HG02678 (cell line): Measurements from ENCODE around the gene NUDT12.

Experiments
- ATAC-seq: cut with Tn5 transposase; IDR thresholded peaks from one replicate; pipeline ENCODE4 v1.9.1; 2021; ENCODE audit warnings: mild to moderate bottlenecking, moderate library complexity; ENCODE audit not compliant: unreplicated experiment

NUDT12 gene

DNA sequence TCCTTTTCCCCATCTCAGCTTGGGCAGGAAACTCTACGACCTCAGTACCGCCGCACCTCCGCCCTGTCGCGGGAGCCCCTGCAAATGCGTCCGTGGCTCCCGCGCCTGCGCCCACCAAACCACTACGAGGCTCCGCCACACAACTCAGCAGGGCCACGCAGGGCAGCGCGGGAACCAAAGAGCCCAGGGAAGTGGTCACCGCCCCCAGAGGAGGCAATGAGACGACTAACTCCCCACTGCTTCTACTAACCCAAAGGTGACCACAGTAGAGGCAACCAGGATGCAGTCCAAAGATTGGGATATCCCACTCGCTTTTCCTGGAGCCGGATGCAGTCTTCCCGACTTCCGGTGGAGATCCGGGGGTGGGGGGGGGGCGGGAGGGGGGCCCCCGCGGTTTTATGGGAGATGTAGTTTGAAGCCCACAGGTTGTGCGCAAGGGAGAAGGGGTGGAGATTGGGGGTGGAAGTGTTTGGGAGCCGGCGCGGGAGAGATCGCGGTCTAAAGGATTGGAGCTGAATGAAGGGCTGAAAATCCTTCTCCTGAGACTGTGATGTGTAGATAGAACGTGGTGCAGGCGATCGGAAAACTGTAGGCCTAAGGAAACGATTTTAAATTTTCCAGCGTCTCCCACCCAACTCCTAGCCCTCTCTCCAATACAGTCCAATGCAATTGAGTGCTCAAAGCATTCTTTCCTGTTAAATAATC, at the start of gene NUDT12:
TSS of gene NUDT12 (minus strand) at position 337 of the 705 bp plus-strand sequence. CDS start 2,541 bp downstream, outside the sequence.
- peak; percentile 84 for ATAC-seq

DNA sequence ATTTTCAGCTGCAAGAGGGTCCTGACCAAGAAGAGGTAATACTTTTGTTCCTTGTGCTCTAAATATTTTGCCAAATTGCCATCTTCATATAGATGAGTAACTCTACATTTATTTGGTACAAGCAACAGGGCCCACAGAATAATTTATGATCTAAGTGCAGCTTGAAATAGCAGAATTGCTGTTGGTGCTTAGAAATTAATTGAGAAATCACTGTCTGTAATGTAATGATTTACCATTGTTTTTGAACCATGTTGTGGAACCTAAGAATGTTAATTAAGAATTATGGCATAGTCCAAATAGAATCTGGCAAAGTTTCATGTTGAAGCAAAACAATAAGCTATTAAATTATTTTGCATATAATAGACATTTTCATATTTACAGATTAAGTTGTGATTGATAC, 44.8 kb upstream of the NUDT12 start:
- no peak for ATAC-seq

DNA sequence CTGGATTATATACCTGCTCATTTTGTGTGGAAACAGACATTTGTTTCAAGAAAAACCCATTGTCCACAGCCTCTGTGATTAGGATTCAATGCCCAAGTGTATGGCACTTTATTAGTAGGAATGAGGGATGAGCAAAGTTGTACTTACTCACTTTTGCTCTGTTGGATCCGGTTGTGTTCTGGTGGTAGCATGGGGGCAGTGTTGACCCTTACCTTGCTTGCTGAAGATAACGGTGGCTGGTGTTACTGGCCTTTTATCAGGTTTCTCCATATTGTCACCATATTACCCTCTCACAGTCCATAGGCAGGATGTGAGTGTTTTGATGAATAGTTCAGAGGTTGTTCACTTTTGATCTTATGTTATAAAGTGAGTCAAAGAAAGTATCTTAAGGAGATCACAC, 42.7 kb upstream of the NUDT12 start:
- no peak for ATAC-seq

DNA sequence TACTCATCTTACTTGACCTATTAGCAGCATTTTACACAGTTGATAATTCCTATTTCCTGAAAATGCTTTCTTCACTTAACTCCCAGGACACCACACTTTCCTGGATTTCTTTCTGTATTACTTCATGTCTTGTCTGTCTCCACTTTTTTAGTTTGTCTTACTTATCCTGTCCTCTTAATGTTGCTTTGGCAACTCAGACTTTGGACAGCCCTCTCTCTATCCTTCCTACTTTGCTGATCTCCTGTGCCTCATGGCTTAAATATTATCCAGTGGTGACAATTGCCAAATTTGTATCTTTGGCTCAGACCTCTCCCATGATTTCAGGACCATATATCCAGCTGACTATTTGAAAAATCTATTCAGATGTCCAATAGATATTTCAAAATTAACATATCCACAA, 39.8 kb upstream of the NUDT12 start:
- ATAC-seq: no peak

DNA sequence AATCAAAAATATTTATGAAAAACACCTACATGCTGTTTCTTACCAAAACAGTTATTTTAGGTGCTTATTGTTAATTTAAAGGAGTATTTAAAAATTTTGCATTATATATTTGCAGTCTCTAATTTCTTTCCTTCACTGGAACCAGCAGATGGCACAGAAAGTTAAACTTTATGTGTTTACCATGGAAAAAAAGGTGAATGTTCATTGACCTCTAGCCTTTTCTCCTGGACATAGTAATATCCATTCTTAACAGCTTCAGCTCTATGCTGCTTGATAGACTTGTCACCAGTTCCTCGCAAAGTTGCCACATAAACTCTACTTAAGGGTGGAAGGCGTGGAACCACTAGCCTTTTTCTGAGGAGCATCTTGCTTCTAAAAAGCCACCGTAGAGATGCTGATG, 38.7 kb upstream of the NUDT12 start:
- ATAC-seq: no peak

DNA sequence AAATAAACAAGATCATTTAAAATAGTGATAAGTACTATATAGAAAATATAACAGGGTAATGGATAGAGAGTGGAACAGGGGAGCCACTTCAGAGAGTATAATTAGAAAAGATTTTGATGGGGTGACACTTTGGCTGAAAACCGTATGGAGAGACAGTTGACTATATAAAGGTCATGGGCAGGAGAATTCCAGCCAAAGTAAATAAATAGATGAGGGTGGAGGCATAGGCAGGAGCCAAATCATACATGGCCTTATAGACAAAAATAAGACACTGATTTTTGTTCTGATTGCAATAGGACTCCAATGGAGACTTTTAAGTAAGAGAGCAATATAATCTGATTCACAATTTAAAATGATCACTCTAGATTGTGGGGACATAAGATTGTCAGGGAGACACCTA, 37.5 kb upstream of the NUDT12 start:
- ATAC-seq: no peak

DNA sequence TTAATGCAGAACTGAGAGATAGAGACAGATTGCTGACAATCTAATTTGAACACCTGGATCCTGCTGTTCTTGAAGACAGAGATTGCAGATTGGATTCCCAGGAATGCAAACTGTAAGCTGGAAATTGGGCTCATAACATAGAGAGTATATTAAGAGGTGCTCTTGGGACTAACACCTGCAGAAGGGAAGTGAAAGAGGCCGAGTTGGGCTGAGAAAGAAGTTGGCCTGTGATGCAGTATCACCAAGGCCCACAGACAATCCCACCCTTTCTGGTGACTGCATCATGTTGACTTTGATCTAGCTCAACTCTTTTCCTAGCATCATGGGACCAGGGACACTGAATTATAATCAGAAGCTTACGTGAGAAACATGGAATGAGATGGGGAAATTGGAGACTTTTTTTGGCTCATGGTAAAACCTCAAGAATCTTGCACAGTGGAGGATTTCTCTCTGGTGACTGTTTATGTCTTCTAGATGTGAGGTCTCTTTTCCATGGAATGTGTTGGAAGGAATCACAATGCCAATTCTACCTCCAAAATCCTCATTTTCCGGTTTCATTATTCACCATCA, 36.5 kb upstream of the NUDT12 start:
- no peak for ATAC-seq

DNA sequence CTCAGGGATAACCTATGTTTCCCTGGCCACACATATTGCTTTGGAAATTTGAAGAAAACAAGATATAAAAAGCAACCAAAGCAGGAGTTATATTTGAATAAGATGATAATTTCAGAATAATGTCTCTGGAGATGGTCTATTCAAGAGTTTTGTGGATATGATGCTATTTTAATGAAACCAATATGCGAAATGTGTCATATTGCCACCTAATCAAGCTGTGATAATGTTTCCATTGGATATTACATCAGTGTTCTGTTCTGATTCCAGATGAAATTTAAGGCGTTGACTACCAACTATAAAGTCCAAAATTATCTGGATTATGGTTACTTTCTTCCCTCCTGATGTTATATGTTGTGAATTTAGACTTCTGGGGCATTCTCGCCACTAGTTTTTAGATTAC, 27.6 kb upstream of the NUDT12 start:
- no peak for ATAC-seq

DNA sequence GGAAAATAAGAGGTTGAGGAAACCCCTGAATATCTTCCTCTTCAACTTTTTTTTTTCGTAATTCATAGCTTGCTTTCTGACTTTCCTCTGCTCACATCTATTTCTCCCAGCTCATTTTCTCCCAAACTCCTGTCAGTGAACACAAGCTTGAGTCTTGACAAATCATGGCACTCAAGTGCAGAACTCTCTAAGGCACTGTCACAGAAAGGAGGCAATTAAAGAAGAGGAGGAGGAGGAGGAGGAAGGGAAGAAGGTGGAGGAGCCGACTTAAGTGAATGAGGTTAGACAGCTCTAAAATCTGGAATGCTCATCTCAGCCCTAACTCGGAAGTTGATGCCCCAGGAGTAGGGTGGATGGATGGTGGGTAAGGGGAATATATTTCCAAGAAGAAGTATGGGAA, 27.2 kb upstream of the NUDT12 start:
- ATAC-seq: no peak

DNA sequence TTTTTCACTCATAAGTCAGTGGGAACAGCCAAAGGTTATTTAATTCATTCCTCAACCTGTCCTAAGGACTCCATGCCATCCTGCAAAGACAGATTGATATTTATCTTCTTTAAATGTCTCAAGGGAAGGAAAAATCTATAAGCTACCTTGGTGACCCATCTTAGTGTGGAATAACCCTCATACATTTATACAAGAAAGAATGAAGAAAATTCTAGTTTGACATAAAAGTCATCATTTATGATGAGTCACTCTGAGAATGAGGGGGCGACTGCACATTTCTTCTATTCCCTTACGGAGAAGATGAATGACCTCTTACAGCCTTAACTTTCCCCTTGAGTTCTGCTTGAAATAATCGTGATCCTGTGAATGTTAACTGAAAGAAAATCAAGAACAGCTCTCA, 26.8 kb upstream of the NUDT12 start:
- ATAC-seq: no peak

DNA sequence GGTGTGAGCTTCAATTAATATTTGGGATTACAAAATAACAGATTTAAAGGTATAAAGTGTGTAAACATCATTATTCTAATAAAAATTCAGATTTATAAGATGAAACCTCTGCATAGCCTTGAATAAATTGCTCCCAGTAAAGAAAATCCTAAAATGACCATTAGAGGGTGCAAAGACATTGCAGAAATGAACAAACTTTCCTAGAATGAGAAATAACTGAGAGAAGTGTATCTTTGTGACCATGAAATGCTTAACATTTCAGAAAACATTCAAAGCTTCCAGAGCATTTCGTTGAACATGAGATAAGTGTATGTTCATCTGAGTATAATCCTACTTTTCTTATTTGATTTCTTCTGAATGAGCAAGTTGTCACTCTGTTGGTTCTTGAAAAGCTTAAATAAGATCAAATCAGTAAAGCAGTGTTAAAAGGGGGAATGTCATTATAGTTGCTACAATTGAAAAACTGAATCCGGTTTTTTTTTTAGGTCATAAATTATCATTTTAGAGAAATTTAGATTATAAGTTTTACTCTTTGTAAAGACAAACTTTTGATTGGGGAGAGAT, 24.7 kb upstream of the NUDT12 start:
- ATAC-seq: no peak

DNA sequence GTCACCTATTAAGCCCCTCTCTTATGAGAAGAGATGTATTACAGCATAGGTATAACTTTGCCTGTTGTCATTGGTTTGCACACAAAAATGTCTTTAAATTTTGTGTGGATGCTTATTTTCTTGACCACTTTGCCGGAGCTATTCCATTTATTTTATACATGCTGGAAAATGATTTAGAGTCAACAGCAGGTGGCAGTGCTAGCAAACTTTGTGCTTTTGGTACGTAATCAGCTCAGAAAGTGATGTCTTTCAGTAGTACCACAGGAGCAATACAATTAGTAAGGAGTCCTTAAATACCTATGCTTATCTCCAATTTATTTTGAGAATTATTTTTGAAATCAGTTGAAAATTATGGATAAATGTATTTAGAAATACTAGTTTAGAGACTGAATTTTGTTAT, 19.8 kb upstream of the NUDT12 start:
- ATAC-seq: no peak

DNA sequence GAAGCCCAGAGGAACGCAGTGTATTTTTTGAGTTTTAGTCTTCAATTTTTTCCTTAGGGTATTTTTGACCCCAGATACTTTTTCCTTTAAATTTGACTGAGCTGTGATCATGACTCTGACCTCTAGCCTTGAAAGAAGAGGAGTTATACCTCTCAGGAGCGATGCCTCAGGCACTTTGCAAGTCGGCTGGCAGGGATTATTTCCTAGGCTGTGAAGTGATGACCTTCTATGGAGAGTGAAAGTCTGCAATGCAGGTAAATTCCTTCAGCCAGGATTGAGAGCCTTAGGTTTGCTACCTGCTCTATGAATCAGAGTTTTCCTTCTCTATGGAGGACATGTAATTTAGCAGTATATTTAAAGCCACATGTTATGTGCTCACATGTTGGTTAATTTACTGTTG, 10.8 kb upstream of the NUDT12 start:
- no peak for ATAC-seq

DNA sequence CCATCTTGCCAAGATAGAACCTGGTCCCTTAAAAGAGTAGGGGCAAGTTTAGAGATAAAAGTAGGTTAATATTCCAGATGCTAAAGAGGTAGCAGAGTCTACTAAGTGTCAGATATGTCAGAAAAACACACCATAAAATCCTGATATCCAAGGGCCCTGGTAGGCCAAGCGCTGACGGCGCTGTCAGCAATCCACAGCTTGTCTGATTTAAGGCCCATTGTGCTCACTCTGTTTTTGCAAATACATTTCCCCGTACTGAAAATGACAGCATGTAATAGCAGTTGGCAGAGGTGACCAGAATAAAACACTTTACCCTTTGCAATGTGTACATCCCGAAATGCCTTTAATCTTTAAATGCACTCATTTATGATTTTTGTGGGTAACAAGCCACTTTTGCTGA, 9.9 kb upstream of the NUDT12 start:
- no peak for ATAC-seq

DNA sequence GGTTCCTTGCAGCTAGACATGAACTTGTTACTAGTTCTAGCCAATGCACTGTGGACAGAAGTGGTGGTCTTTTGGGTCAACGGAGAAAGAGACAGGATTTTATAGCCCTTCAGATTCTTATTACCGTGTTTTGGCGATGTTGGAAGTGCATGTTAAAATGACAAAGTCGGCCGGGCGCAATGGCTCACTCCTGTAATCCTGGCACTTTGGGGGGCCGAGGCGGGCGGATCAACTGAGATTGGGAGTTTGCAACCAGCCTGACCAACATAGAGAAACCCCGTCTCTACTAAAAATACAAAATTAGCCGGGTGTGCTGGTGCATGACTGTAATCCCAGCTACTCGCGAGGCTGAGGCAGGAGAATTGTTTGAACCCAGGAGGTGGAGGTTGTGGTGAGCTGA, 9.1 kb upstream of the NUDT12 start:
- no peak for ATAC-seq

DNA sequence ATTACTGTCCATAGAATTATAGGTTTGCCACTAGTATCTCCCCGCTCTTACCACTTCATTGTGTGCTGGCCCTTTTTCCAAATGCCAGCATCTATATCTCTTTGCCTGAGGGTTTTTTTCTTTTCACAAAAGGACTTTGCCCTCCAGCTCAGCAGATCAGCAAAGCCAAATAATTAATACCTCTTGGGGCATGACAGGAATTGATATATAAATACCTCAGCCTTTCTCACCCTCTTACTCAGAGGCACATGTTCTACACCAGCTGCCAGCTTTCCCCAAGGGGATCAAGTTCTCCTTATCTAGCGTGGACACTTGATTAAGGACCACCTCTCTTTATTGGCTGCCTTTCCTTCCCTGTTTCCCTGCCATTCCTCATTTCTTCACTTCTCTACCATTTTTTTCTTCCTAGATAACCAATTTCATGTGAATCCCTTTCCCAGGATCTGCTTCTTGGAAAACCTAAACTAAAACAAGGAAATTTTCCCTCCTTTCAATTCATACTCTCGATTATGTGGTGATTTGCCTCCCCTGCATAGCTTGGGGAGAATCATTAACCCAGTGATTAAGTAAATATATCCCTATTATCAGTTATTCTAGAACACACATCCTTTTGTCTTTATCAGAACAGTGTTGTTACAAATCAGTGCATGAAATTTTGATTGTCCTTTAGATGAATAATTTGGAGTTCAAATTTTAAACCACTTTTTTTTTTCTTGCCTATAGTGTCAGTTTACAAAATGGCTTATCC, 6.9 kb upstream of the NUDT12 start:
- no peak for ATAC-seq

DNA sequence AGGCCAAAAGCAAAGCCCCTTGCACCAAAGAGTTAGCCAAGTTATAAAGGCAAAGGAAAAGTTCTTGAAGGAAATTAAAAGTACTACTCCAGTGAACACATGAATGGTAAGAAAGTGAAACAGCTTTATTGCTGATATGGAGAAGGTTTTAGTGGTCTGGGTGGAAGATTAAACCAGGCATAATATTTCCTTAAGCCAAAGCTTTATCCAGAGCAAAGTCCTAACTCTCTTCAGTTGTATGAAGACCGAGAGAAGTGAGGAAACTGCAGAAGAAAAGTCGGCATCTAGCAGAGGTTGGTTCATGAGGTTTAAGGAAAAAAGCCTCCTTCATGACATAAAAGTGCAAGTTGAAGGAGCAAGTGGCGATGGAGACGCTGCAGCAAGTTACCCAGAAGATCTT, 3.1 kb upstream of the NUDT12 start:
- no peak for ATAC-seq

DNA sequence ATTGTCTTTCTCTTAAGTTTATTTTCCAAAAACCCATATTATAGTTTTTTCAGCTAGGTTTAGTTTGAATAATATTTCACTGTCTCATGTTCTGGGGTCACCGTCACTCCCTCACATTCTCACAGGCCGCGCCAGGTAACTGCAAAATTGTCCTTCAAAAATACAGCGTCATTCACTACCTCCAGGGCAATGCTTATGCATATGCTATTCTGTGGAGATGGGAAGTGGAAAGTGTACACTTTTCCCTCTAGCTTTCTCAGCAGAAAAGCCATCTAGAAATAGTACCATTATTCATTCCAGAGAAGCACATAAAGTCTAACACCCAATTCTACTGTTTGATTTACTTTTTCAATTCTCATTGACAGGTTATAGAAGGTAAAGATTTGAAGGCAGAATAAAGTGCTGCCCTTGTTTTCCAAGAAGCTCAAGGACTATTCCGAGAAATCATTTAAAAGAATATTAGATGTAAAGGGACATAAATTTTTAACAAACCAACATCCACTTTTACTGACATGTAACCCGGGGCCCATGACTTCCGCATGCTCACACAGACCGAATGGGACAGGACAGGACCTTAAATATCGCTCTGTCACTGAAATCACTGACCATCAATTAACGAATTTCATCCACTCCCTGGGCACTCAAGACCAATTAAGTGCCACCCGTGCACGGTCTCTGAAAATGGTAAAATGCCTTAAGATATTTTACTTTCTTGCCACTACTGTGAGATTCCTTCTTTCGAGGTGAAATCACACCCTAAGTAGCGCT, 720 bp downstream of the NUDT12 start:
- ATAC-seq: peak; percentile 37

DNA sequence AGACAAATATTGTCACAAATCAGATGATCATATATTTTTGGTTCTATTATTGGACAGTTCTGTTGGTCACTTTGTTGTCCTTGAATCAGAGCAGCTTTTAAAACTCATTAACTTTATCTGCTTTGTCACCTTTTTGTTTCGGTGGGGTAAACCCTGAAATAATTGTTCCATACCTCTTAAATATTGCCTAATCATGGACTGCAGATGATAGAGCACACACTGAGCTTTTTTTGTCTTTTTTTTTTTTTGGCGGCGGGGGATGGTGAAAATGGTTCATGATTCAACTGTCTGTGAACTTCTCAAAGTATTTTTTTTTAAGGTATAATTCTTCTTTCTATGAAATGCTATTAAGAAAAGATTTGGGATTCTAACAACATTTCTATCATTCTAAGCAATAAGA, 1.8 kb downstream of the NUDT12 start:
- no peak for ATAC-seq

DNA sequence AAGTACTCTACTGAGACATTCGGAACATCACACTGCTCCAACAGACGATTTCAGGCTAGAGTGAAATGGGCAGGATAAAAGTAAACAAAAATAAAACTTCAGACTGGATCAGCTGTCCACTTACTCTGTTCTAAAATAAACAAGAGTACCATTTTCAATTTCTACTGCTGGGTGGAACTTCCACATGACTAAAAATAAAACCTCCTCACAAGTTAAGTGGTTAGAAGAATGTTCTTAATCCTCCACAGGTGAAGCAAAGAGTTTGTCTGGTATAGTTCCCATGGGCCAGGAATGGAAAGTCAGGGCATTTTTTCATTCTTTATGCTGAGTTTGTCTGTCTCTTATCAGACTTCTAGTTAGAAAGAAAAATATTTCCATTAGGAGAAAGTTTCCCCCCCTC, 15.7 kb downstream of the NUDT12 start:
- ATAC-seq: no peak

DNA sequence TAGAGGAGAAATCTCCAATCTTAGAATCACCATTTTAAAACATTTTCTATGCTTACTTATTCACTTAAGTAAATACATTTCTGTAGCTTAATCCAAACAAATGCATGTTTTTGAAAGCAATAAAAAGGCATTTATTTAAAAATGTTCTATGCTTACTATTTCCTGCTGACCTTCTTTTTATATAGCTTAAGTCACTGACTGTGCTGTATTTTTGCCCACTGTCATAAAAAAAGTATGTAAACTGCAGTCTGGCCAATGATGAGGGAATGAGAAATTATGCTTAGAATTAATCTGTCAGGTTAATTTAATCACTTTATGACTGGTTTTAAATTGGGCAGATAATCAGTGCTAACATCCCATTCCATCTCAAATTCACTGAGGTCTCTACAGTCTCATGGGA, 20.1 kb downstream of the NUDT12 start:
- ATAC-seq: no peak
